BLaER1 treated with 17β-estradiol and CSF1 and Interleukin-3, amounts not matched to agents 10 nM and 100 nM (cell line): ENCODE data around the gene CAPSL.

Source experiments
- H3K27ac ChIP-seq, 11 experiments: shearing (Covaris generic); formaldehyde crosslinking; 2 replicates each; pipeline ENCODE4 v1.8.1; 2022
- H3K27me3 ChIP-seq, 11 experiments: shearing (Covaris generic); formaldehyde crosslinking; 2 replicates each; pipeline ENCODE4 v1.8.1; 2022
- H3K36me3 ChIP-seq, 11 experiments: shearing (Covaris generic); formaldehyde crosslinking; 2 replicates each; pipeline ENCODE4 v1.8.1; 2022
- H3K4me1 ChIP-seq, 10 experiments: shearing (Covaris generic); formaldehyde crosslinking; 2 replicates each; pipeline ENCODE4 v1.8.1; 2022
- H3K4me2 ChIP-seq, 11 experiments: shearing (Covaris generic); formaldehyde crosslinking; 2 replicates each; pipeline ENCODE4 v1.8.1; 2022
- H3K4me3 ChIP-seq, 10 experiments: shearing (Covaris generic); formaldehyde crosslinking; 2 replicates each; pipeline ENCODE4 v1.8.1; 2022
- H3K9ac ChIP-seq, 11 experiments: shearing (Covaris generic); formaldehyde crosslinking; 2 replicates each; pipeline ENCODE4 v1.8.1; 2022
- H3K9me3 ChIP-seq, 11 experiments: shearing (Covaris generic); formaldehyde crosslinking; replicated peaks in 1 of 11; 2 replicates each; pipeline ENCODE4 v1.8.1; 2022
- H4K20me1 ChIP-seq, 11 experiments: shearing (Covaris generic); formaldehyde crosslinking; 2 replicates each; pipeline ENCODE4 v1.8.1; 2022
- Cebpa-rat ChIP-seq, 11 experiments: shearing (Covaris generic); IDR thresholded peaks; 2 replicates each; pipeline ENCODE4 v1.8.1; 2022

The CAPSL gene

GRCh38 chr5:35921930-35922329 lies 16.5 kb downstream of the CAPSL start:
- no peak overlapping the region for H3K4me3 ChIP-seq
- H3K27me3 ChIP-seq, result no peaks in the 10 kb centered on the region
- peak overlapping the region in 5 of 11 experiments; percentile 26 to 56 (median 37); a peak in 9 of 22 replicates for H3K27ac ChIP-seq
- H3K4me1 ChIP-seq, result peaks cover 12 to 75% (median 56%) of the 10 kb centered on the region in 10 experiments; a peak in 19 of 20 replicates
- no peak overlapping the region; a peak in 1 of 22 replicates for H3K9ac ChIP-seq
- peak overlapping the region in 8 of 11 experiments; percentile 10 to 60 (median 49); a peak in 12 of 22 replicates for H3K4me2 ChIP-seq
- no peaks in the 10 kb centered on the region for H4K20me1 ChIP-seq
- H3K36me3 ChIP-seq, result peaks cover 0 to 22% (median 8%) of the 10 kb centered on the region in 11 experiments; a peak in 9 of 22 replicates
- TF ChIP-seq Cebpa-rat (IDR thresholded peaks at IDR 0.05), result no peak
- peaks cover 22 to 42% (median 38%) of the 10 kb centered on the region in 11 experiments for H3K9me3 ChIP-seq

GRCh38 chr5:35920890-35921289 lies 17.5 kb downstream of the CAPSL start:
- Histone ChIP-seq H3K4me1 (peaks cover 8 to 69% (median 51%) of the 10 kb centered on the region in 10 experiments; a peak in 19 of 20 replicates), H3K36me3 (peaks cover 0 to 22% (median 8%) of the 10 kb centered on the region in 11 experiments; a peak in 9 of 22 replicates), H3K4me2 (peak overlapping the region in 7 of 11 experiments; percentile 5 to 60 (median 51); a peak in 8 of 22 replicates), H4K20me1 (no peaks in the 10 kb centered on the region), H3K27me3 (no peaks in the 10 kb centered on the region), H3K4me3 (peak overlapping the region in 1 of 10 experiments; percentile 36; a peak in 1 of 20 replicates), H3K27ac (peak overlapping the region in 6 of 11 experiments; percentile 23 to 56 (median 48); a peak in 10 of 22 replicates), H3K9ac (no peak overlapping the region), H3K9me3 (peaks cover 22 to 52% (median 44%) of the 10 kb centered on the region in 11 experiments)
- no peak for TF ChIP-seq Cebpa-rat (IDR thresholded peaks at IDR 0.05)

DNA sequence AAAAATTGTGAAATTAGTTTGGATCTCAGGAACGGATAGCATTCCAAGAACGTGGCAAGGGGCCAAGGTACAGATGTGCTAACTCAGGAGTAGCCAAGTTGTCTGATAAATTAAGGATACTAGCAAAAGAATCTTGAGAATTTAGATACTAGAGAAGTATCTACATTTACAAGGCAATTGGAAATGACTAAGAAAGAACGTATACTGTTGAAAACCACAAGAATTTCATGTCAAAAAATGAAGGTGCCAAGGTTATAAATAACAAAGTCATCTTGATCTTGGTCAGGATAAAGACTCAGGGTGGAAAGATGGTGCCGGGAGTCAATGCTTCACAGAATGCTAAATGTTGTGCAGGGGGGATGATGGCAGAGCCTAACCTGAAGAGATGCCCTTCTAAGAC lies 19.2 kb downstream of the CAPSL start:
- Histone ChIP-seq H3K9me3 (peaks cover 22 to 64% (median 55%) of the 10 kb centered on the region in 11 experiments), H3K4me2 (peak overlapping the region in 4 of 11 experiments; percentile 6 to 42 (median 20); a peak in 6 of 22 replicates), H3K9ac (no peak overlapping the region), H3K27ac (peak overlapping the region in 3 of 11 experiments; percentile 39 to 54 (median 53); a peak in 3 of 22 replicates), H3K36me3 (peaks cover 0 to 22% (median 8%) of the 10 kb centered on the region in 11 experiments; a peak in 9 of 22 replicates), H3K27me3 (no peaks in the 10 kb centered on the region), H3K4me1 (peaks cover under 1 to 52% (median 34%) of the 10 kb centered on the region in 10 experiments; a peak in 17 of 20 replicates), H4K20me1 (no peaks in the 10 kb centered on the region), H3K4me3 (peak overlapping the region in 4 of 10 experiments; percentile 1 to 36 (median 8); a peak in 3 of 20 replicates)
- TF ChIP-seq Cebpa-rat (IDR thresholded peaks at IDR 0.05), result no peak

GRCh38 chr5:35908814-35909213 lies 29.6 kb downstream of the CAPSL start:
- peaks cover 20 to 84% (median 69%) of the 10 kb centered on the region in 10 experiments for H3K4me1 ChIP-seq
- peak overlapping the region in 5 of 10 experiments; percentile 6 to 27 (median 18); a peak in 5 of 20 replicates for H3K4me3 ChIP-seq
- H3K9me3 ChIP-seq, result peaks cover 33 to 44% (median 39%) of the 10 kb centered on the region in 11 experiments
- peaks cover 0 to 23% (median 0%) of the 10 kb centered on the region in 11 experiments; a peak in 7 of 22 replicates for H3K36me3 ChIP-seq
- H3K27ac ChIP-seq, result peak overlapping the region in 10 of 11 experiments; percentile 12 to 96 (median 88); a peak in 18 of 22 replicates
- no peaks in the 10 kb centered on the region for H4K20me1 ChIP-seq
- peak overlapping the region in 8 of 11 experiments; percentile 49 to 84 (median 74); a peak in 16 of 22 replicates for H3K9ac ChIP-seq
- H3K27me3 ChIP-seq, result no peaks in the 10 kb centered on the region
- peak overlapping the region; percentile 36 to 88 (median 75) for H3K4me2 ChIP-seq
- no peak for TF ChIP-seq Cebpa-rat (IDR thresholded peaks at IDR 0.05)

DNA sequence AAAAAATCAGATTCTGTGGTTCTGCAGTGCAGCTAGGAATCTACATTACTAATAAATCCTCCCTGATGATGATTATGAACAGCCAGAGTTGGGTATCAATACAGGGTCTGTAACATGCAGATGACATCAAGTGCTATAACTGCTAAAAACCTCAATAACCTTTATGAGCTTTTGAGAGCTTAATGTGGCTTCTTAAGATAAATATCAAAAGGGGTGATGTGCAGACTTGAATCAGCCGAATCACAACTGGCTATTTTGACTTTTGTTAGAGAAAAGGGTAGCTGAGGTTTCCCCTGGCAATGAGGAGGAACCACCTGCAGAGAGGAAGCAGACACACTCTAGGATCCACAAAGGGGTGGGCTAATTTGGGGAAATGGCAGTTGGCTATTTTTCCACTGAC lies 30.2 kb downstream of the CAPSL start:
- H3K36me3 ChIP-seq, result peaks cover 0 to 25% (median 0%) of the 10 kb centered on the region in 11 experiments; a peak in 8 of 22 replicates
- peaks cover 20 to 90% (median 73%) of the 10 kb centered on the region in 10 experiments for H3K4me1 ChIP-seq
- H3K4me2 ChIP-seq, result peak overlapping the region; percentile 36 to 88 (median 75)
- H3K4me3 ChIP-seq, result peak overlapping the region in 3 of 10 experiments; percentile 16 to 27 (median 23); a peak in 3 of 20 replicates
- H3K9me3 ChIP-seq, result peaks cover 35 to 46% (median 41%) of the 10 kb centered on the region in 11 experiments
- H3K27ac ChIP-seq, result peak overlapping the region in 10 of 11 experiments; percentile 12 to 96 (median 88); a peak in 18 of 22 replicates
- no peak for TF ChIP-seq Cebpa-rat (IDR thresholded peaks at IDR 0.05)
- no peaks in the 10 kb centered on the region for H4K20me1 ChIP-seq
- peak overlapping the region in 8 of 11 experiments; percentile 49 to 84 (median 74); a peak in 17 of 22 replicates for H3K9ac ChIP-seq
- H3K27me3 ChIP-seq, result no peaks in the 10 kb centered on the region

DNA sequence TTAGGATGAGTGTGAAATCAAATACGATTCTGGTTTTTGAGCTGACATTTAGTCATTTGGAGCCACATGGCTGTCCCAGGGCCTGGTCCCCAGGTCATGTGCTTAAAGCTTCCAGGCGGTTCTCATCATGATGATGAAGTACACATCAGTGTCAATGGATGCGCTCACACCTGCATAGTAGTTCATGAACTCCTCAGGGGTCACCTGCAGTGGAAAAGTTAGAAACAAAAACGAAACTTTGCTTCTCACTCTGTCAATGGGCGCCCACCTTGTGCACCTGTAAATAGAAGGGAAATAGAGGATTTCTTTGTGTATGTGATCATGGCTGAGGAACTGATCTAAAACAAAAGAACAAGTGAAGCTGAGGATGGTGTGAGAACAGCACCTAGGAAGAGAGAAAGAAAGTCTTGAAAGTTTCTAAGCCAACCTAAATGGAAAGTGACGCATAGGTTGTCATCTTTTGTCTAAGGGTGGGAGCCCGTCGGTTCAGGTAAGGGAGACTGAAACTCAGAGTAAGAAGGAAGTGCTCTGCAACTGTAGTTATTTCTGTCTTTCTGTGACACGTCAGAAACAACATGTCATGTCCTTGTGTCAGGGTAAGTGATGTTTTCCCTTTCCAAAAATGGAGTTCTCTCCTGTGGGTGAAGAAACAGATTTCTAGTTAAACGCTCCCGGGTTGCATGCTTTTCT lies 33.8 kb downstream of the CAPSL start:
- Histone ChIP-seq H3K9ac (peak overlapping the region in 5 of 11 experiments; percentile 14 to 84 (median 23); a peak in 9 of 22 replicates), H3K4me2 (peak overlapping the region in 10 of 11 experiments; percentile 16 to 88 (median 69); a peak in 19 of 22 replicates), H3K27me3 (no peaks in the 10 kb centered on the region), H3K4me3 (peak overlapping the region in 2 of 10 experiments; percentile 10 to 15; a peak in 3 of 20 replicates), H3K36me3 (peaks cover 0 to 13% (median 0%) of the 10 kb centered on the region in 11 experiments; a peak in 5 of 22 replicates), H4K20me1 (no peaks in the 10 kb centered on the region), H3K9me3 (peaks cover 17 to 26% (median 20%) of the 10 kb centered on the region in 11 experiments), H3K4me1 (peaks cover 30 to 100% (median 94%) of the 10 kb centered on the region in 10 experiments), H3K27ac (peak overlapping the region in 8 of 11 experiments; percentile 54 to 96 (median 88); a peak in 16 of 22 replicates)
- no peak for TF ChIP-seq Cebpa-rat (IDR thresholded peaks at IDR 0.05)

DNA sequence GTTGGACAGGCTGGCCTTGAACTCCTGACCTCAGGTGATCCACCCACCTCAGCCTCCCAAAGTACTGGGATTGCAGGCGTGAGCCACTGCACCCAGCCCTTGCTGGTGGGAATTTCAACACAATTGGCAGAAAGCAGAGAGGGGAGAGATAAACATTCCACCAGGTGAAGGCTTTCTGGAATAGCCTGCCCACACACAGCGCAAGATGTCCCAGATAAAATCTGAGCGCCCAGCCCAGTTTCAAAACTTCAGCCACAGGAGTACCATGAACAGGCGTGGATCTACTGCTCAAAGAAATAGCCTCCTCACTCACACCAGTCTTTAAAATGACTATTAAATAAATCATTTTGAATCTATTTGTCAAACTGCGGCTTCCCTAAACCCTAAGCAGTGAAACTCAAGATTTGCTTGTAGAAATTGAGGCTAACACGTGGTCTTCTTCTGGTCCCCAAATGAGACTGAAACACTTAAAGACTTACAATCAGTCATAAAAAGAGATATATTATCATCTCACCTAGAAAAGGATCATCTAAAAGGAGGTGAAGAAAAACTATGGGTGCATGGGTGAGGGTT lies 34.7 kb downstream of the CAPSL start:
- Histone ChIP-seq H3K9ac (peak overlapping the region in 1 of 11 experiments; percentile 84; a peak in 2 of 22 replicates), H3K27me3 (no peaks in the 10 kb centered on the region), H3K9me3 (peaks cover 17 to 26% (median 20%) of the 10 kb centered on the region in 11 experiments), H3K36me3 (peaks cover 0 to 13% (median 0%) of the 10 kb centered on the region in 11 experiments; a peak in 5 of 22 replicates), H4K20me1 (no peaks in the 10 kb centered on the region), H3K27ac (peak overlapping the region in 7 of 11 experiments; percentile 85 to 96 (median 89); a peak in 13 of 22 replicates), H3K4me3 (peak overlapping the region in 3 of 10 experiments; percentile 10 to 17 (median 15); a peak in 1 of 20 replicates), H3K4me1 (peaks cover 27 to 100% (median 94%) of the 10 kb centered on the region in 10 experiments), H3K4me2 (peak overlapping the region in 6 of 11 experiments; percentile 64 to 88 (median 72); a peak in 10 of 22 replicates)
- no peak for TF ChIP-seq Cebpa-rat (IDR thresholded peaks at IDR 0.05)
